ENCODE results near the gene ENAH. TPM values are rescaled to one million over a fixed set of nuclear protein-coding genes. Genes with fewer than 3 reads are reported as not detected.

ENAH gene
- total and polyA plus RNA-seq, 9 donors, result 59.4 to 178 (median 149) TPM

DNA sequence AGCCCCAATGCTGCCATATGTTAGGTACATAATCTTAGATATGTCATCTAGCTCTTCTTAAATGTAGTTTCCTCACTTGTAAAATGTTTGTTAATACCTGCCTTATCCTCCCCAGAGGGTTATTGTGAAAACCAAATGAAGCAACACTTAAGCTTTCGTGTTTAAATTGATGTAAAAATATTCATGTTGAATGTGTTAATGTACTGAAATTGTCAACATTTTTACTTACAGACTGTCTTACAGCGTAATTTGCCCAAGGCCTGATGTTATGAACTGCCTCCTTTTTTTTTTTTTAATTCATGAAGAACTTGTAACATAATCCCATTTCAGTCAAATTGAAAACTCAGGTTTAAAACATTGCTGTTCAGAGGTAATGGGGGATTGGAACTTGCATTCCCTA lies 25.6 kb upstream of the ENAH start:
- Histone ChIP-seq H3K27ac (ENCODE audit: low read length) (no peak overlapping the region), H3K4me3 (ENCODE audit: low read length) (no peak overlapping the region), H3K4me1 (ENCODE audit: control insufficient read depth, insufficient read depth, low read length) (peaks cover 4% of the 10 kb centered on the region), H3K27me3 (ENCODE audit: control insufficient read depth, insufficient read depth, low read length) (peaks cover 11% of the 10 kb centered on the region), H3K36me3 (ENCODE audit: control insufficient read depth, insufficient read depth, low read length) (no peaks in the 10 kb centered on the region), H3K9me3 (replicated peaks; ENCODE audit: control insufficient read depth, low read depth, low read length) (no peaks in the 10 kb centered on the region)
- DNase-seq, result no peak
- no CpG with 5 or more reads among the region's 2 CpGs for WGBS (ENCODE audit: insufficient coverage)

DNA sequence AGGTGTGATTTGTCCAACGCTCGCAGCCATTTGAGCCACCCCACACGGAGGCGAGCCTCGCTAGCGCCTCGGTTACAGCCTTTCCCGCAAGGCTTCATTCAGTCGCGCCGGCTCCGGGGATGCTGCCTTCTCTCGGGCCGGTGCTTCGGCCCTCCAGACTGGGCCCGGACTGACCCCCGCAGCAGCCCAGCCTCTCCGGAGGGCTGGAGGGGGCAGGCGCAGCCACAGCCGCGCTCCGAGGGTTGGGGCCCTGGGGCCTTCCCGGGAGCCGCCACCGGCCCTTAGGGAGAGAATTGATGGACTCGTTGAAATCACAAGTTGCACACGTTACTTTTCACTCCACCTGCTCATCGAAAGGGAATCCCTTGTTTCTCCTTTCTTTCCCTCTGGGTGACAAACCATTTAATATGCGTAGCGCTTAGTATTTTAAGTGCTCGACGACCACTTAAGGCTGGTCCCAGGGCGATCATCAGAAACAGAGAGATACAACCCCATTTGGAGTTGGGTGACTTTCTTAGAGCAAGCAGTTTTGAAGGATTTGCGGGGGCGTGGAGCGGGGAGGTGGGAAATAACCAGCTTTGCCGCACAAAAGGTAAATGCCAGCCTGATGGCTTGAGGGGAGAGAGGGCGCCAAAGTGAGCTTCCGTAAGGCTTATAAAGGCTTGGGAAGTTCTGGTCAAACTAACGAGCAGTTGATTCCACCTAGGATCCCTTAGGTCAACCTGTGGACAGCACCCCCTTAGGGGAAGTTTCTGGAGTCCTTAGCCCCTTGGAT lies 24.6 kb upstream of the ENAH start:
- Histone ChIP-seq H3K27me3 (ENCODE audit: control insufficient read depth, insufficient read depth, low read length) (peaks cover 11% of the 10 kb centered on the region), H3K27ac (ENCODE audit: low read length) (no peak overlapping the region), H3K36me3 (ENCODE audit: control insufficient read depth, insufficient read depth, low read length) (no peaks in the 10 kb centered on the region), H3K4me3 (ENCODE audit: low read length) (no peak overlapping the region), H3K9me3 (replicated peaks; ENCODE audit: control insufficient read depth, low read depth, low read length) (no peaks in the 10 kb centered on the region), H3K4me1 (ENCODE audit: control insufficient read depth, insufficient read depth, low read length) (peaks cover 4% of the 10 kb centered on the region)
- no peak for DNase-seq
- 26% methylated on average over 30 of the region's 40 CpGs for WGBS (ENCODE audit: insufficient coverage)

DNA sequence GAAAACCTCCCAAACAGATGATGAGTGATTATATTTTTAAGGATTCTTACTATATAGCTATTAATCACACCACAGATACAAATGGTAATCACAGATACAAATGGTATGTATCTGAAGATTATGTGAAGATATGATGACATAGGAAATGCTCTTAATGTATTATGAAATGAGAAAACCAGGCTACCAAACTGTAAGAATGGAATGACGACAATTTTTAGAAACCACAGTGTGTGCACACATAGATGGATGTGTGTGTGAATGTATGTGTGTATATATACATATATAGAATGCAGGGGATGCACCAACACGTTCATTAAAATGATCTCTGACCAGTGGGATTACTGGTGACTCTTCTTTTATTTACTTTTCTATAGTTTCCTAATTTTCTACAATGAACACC lies 21.5 kb upstream of the ENAH start:
- Histone ChIP-seq H3K27ac (ENCODE audit: low read length) (no peak overlapping the region), H3K9me3 (replicated peaks; ENCODE audit: control insufficient read depth, low read depth, low read length) (no peaks in the 10 kb centered on the region), H3K4me1 (ENCODE audit: control insufficient read depth, insufficient read depth, low read length) (peaks cover 4% of the 10 kb centered on the region), H3K36me3 (ENCODE audit: control insufficient read depth, insufficient read depth, low read length) (no peaks in the 10 kb centered on the region), H3K4me3 (ENCODE audit: low read length) (no peak overlapping the region), H3K27me3 (ENCODE audit: control insufficient read depth, insufficient read depth, low read length) (peaks cover 11% of the 10 kb centered on the region)
- WGBS (ENCODE audit: insufficient coverage), result no CpG with 5 or more reads among the region's 2 CpGs
- DNase-seq, result no peak

DNA sequence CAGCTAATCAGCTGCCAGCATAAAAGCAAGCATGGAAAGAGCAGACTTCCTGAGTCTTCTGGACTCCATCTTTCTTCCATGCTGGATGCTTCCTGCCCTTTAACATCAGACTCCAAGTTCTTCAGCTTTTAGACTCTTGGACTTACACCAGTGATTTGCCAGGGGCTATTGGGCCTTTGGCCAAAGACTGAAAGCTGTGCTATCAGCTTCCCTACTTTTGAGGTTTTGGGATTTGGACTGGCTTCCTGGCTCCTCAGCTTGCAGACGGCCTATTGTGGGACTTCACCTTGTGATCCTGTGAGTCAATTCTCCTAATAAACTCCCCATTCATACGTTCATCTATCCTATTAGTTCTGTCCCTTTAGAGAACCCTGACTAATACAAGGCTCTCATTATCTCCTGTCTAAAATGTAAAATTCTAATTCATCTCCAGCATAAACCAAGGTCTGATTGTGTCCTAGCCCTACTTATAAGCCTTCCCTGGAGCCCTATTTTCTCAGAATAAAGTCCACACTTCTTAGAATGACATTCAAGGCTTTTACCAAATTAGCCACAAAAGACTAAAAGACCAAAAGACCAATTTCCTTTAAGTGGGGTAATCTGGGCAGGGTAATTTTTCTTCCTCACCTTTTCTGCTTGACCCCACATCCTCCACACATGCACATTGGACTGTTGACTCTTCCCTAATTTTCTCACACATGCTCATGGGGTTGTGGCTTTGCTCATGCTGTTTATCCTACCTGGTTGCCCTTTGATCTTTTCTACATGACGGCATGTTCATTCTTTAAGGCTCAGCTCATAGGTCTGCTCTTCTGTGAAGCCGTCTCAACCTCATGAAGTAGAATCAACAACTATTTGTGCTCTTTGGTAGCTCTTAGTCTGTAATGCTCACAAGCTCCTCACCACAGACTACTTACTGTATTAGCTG lies 18.1 kb upstream of the ENAH start:
- WGBS (ENCODE audit: insufficient coverage), result 60% methylated on average over 2 of the region's 4 CpGs
- no peak overlapping the region for H3K27ac ChIP-seq (ENCODE audit: low read length)
- H3K9me3 ChIP-seq (replicated peaks; ENCODE audit: control insufficient read depth, low read depth, low read length), result no peaks in the 10 kb centered on the region
- no peaks in the 10 kb centered on the region for H3K36me3 ChIP-seq (ENCODE audit: control insufficient read depth, insufficient read depth, low read length)
- no peaks in the 10 kb centered on the region for H3K27me3 ChIP-seq (ENCODE audit: control insufficient read depth, insufficient read depth, low read length)
- no peak for DNase-seq
- H3K4me1 ChIP-seq (ENCODE audit: control insufficient read depth, insufficient read depth, low read length), result peaks cover 6% of the 10 kb centered on the region
- no peak overlapping the region for H3K4me3 ChIP-seq (ENCODE audit: low read length)

DNA sequence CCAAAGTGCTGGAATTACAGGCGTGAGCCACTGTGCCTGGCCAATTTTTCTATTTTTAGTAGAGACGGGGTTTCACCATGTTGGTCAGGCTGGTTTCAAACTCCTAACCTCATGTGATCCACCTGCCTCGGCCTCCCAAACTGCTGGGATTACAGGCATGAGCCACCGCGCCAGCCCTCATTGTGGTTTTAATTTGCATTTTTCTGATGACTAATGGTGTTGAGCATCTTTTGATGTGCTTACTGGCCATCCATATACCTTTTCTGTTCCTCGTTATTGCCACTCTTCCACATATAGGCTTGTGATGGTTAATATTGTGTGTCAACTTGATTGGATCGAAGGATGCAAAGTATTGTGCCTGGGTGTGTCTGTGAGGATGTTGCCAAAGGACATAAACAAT lies 17.4 kb upstream of the ENAH start:
- H3K36me3 ChIP-seq (ENCODE audit: control insufficient read depth, insufficient read depth, low read length), result no peaks in the 10 kb centered on the region
- DNase-seq, result no peak
- WGBS (ENCODE audit: insufficient coverage), result 78% methylated on average over 3 of the region's 7 CpGs

DNA sequence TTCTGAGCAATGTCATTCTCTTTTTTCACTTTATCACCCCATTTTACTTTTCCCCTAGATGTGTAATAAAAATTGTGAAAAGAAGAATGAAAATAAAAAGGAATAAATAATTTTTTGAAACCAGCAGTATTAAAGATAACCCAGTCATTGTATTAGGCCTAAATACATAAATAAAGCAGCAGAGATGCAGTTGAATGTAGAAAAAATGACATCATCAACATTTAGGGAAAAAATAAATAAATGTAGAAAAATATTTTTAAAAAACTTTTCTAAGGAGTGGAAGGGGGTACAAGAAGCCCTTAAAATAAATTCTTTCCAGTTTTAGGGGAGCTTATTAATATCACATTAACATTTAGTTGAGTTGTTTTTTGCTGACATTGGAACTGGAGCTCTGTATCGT lies 15.3 kb upstream of the ENAH start:
- H3K9me3 ChIP-seq (replicated peaks; ENCODE audit: control insufficient read depth, low read depth, low read length), result no peaks in the 10 kb centered on the region
- no peak overlapping the region for H3K4me3 ChIP-seq (ENCODE audit: low read length)
- no peak overlapping the region for H3K27ac ChIP-seq (ENCODE audit: low read length)
- H3K36me3 ChIP-seq (ENCODE audit: control insufficient read depth, insufficient read depth, low read length), result no peaks in the 10 kb centered on the region
- peaks cover 9% of the 10 kb centered on the region for H3K4me1 ChIP-seq (ENCODE audit: control insufficient read depth, insufficient read depth, low read length)
- H3K27me3 ChIP-seq (ENCODE audit: control insufficient read depth, insufficient read depth, low read length), result no peaks in the 10 kb centered on the region
- no peak for DNase-seq
- WGBS (ENCODE audit: insufficient coverage), result no CpG with 5 or more reads among the region's 1 CpG

More for the DNA sequence above, 17.4 kb upstream of the ENAH start:
- Histone ChIP-seq H3K27me3 (ENCODE audit: control insufficient read depth, insufficient read depth, low read length) (no peaks in the 10 kb centered on the region), H3K4me3 (ENCODE audit: low read length) (no peak overlapping the region), H3K9me3 (replicated peaks; ENCODE audit: control insufficient read depth, low read depth, low read length) (no peaks in the 10 kb centered on the region), H3K4me1 (ENCODE audit: control insufficient read depth, insufficient read depth, low read length) (peaks cover 9% of the 10 kb centered on the region), H3K27ac (ENCODE audit: low read length) (no peak overlapping the region)

DNA sequence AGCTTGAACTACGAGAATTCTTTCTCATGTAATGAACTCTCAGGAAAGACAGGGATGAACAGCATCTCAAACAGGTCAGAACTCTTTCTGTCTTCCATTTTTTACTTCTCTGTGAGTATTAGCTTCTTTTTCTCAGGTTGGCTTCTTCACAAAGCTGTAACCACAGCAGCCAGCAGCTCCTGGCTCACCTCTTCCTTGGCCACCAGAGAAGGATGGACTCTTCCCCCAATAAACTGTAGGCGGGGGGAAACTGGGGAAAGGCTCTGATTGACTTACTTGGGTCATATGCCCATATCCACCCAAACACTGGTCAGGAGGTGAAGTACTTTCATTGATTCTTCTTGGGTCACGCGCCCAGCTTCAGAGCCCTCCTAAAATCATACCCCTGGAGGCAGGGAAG lies 14.4 kb upstream of the ENAH start:
- WGBS (ENCODE audit: insufficient coverage), result no CpG with 5 or more reads among the region's 4 CpGs
- no peaks in the 10 kb centered on the region for H3K36me3 ChIP-seq (ENCODE audit: control insufficient read depth, insufficient read depth, low read length)
- DNase-seq, result peak; percentile 52

DNA sequence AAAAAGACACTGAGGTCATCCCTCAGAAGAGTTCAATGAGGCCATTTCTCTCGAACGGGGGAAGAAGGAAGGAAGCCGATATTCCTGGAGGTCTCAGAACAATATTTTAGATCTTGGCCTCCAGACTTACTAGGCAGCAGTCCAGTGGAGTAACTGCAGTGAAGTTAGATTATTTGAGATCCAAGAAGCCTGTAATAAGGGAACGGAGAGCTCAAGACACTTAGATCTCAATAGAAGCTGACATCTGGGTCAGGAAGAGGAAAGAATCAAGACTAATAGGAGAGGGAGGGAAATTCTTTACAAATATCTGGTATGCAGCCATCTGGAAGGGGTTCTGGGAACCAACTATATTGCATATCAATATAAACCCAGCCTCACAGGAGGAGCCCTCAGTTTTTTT lies 13.6 kb upstream of the ENAH start:
- DNase-seq, result peak; percentile 96
- no peaks in the 10 kb centered on the region for H3K27me3 ChIP-seq (ENCODE audit: control insufficient read depth, insufficient read depth, low read length)
- peak overlapping the region; percentile 85 for H3K27ac ChIP-seq (ENCODE audit: low read length)
- H3K4me1 ChIP-seq (ENCODE audit: control insufficient read depth, insufficient read depth, low read length), result peaks cover 9% of the 10 kb centered on the region
- H3K9me3 ChIP-seq (replicated peaks; ENCODE audit: control insufficient read depth, low read depth, low read length), result no peaks in the 10 kb centered on the region
- no peaks in the 10 kb centered on the region for H3K36me3 ChIP-seq (ENCODE audit: control insufficient read depth, insufficient read depth, low read length)
- H3K4me3 ChIP-seq (ENCODE audit: low read length), result no peak overlapping the region
- 37% methylated on average over 2 of the region's 4 CpGs for WGBS (ENCODE audit: insufficient coverage)

More for the DNA sequence above, 14.4 kb upstream of the ENAH start:
- no peaks in the 10 kb centered on the region for H3K9me3 ChIP-seq (replicated peaks; ENCODE audit: control insufficient read depth, low read depth, low read length)
- no peak overlapping the region for H3K27ac ChIP-seq (ENCODE audit: low read length)
- peaks cover 9% of the 10 kb centered on the region for H3K4me1 ChIP-seq (ENCODE audit: control insufficient read depth, insufficient read depth, low read length)
- no peak overlapping the region for H3K4me3 ChIP-seq (ENCODE audit: low read length)
- H3K27me3 ChIP-seq (ENCODE audit: control insufficient read depth, insufficient read depth, low read length), result no peaks in the 10 kb centered on the region

DNA sequence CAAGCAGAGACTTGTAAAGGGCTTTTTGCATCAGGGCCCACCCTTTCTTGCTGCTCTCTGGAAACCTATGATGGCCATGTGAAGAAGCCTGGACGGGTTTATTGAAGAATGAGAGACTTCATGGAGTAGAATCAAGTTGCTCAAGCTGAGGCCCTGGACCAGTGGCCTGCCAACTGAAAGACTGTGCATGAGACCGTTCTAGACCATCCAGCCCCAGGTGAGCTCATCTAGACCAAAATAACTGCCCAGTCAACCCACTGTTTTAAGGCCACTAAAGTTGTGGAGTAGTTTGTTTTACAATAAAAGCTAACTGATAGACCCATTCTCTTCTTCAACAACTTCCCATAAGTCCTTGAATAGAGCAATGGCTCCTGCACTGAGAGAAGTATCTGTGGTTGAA lies 11.8 kb upstream of the ENAH start:
- no peaks in the 10 kb centered on the region for H3K36me3 ChIP-seq (ENCODE audit: control insufficient read depth, insufficient read depth, low read length)
- no peaks in the 10 kb centered on the region for H3K9me3 ChIP-seq (replicated peaks; ENCODE audit: control insufficient read depth, low read depth, low read length)
- 67% methylated on average over 1 of the region's 2 CpGs for WGBS (ENCODE audit: insufficient coverage)
- peaks cover 9% of the 10 kb centered on the region for H3K4me1 ChIP-seq (ENCODE audit: control insufficient read depth, insufficient read depth, low read length)
- no peak for DNase-seq
- H3K4me3 ChIP-seq (ENCODE audit: low read length), result no peak overlapping the region
- H3K27ac ChIP-seq (ENCODE audit: low read length), result no peak overlapping the region
- H3K27me3 ChIP-seq (ENCODE audit: control insufficient read depth, insufficient read depth, low read length), result no peaks in the 10 kb centered on the region

DNA sequence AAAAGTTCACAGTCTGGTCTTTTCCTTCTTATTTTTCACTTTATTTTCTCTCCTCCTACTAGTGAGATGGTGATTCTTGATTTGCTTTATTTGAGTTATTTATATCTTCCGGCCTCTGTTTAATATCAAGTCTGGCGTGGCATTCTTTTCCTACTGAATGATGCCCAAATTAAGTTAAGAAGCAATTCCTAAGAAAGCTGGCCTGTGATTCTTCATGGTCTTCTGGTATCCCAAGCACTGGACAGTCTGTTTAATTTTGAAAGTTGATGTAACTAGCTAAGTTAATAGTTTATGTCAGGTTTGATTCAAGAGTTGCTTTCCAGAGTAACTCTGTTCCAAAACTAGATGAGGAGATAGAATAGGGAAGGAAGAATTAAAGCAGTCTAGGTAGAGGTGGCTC lies 9.2 kb upstream of the ENAH start:
- Histone ChIP-seq H3K27ac (ENCODE audit: low read length) (no peak overlapping the region), H3K36me3 (ENCODE audit: control insufficient read depth, insufficient read depth, low read length) (no peaks in the 10 kb centered on the region), H3K4me1 (ENCODE audit: control insufficient read depth, insufficient read depth, low read length) (peaks cover 17% of the 10 kb centered on the region), H3K27me3 (ENCODE audit: control insufficient read depth, insufficient read depth, low read length) (no peaks in the 10 kb centered on the region), H3K9me3 (replicated peaks; ENCODE audit: control insufficient read depth, low read depth, low read length) (no peaks in the 10 kb centered on the region), H3K4me3 (ENCODE audit: low read length) (no peak overlapping the region)
- no peak for DNase-seq
- WGBS (ENCODE audit: insufficient coverage), result no CpG with 5 or more reads among the region's 2 CpGs

Data from muscle of leg (tissue), 11 donors.